Inferior parietal cortex (tissue), 1 donor: ENCODE results near the gene KNTC1.
"Not testable (repeated sequence)": the region's sequence is repeated elsewhere in the genome, so short reads cannot be mapped to it uniquely, and the experiment has no call there.

Experiments
- DNase-seq: peaks from one replicate; pipeline ENCODE4 v3.0.0-alpha.2; 2016; ENCODE audit errors: extremely low spot score

KNTC1 gene

GRCh38 chr12:122558745-122559641 lies 31.9 kb downstream of the KNTC1 start:
- no peak for DNase-seq

DNA sequence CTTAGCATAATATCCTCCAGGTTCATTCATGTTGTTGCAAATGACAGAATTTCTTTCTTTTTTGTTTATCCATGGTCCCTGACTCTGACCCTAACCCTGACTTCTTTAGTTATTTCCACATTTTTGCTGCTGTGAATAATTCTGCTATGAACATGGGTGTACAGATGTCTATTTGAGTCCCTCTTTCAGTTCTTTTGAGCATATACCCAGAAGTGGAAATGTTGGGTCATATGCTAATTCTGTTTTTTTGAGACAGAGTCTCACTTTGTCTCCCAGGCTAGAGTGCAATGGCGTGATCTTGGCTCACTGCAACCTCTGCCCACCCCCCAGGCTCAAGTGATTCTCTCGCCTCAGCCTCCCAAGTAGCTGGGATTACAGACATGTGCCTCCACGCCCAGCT lies 33.1 kb downstream of the KNTC1 start:
- DNase-seq: no peak

DNA sequence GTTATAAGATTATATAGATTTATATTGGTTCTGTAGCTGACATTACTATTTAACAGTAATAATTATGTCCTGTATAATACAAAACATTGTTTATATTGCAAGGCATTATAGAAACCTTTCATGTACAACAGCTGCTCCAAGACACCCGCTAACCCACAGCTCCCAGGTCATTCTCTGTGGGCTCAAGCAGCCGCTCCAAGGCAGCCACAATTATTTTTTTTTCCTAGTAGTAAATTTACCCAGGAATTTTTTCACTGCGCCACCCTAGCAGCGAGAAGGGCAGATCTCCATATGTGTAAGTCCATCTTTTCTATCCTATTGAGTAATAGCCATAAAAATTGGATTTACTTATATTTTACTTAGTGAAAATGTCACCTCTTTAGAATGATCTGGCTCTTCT lies 36.3 kb downstream of the KNTC1 start:
- no peak for DNase-seq

DNA sequence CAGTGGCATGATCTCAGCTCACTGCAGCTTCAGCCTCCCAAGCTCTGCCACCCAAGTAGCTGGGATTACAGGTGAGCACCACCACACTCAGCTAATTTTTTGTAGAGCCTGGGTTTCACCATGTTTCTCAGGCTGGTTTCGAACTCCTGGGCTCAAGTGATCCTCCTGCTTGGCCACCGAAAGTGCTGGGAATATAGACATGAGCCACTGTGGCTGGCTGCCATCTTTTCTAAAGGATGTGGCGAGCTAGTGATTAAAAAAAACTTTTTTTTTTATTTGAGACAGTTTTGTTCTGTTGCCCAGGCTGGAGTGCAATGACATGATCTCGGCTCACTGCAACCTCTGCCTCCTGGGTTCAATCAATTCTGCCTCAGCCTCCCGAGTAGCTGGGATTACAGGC lies 39.8 kb downstream of the KNTC1 start:
- not testable (repeated sequence) for DNase-seq

DNA sequence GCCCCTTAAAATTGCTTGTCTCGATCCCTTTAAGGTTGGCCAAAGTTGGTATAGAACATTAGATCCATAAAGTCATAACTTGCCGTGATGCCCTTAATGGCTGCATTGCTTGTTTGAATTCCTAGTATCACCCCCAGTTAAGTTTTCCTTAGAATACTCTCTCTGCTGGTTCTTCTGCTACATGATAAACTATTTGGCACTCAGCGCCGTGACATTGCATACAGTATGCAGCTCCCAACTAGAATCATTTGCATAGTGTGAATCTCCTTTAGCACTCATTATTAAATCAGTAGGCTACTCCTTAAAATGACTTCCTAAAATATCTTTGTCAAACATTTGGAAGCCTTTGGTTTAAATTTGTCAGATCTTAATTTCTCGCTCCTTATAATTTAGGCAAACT lies 42.2 kb downstream of the KNTC1 start:
- DNase-seq: no peak

DNA sequence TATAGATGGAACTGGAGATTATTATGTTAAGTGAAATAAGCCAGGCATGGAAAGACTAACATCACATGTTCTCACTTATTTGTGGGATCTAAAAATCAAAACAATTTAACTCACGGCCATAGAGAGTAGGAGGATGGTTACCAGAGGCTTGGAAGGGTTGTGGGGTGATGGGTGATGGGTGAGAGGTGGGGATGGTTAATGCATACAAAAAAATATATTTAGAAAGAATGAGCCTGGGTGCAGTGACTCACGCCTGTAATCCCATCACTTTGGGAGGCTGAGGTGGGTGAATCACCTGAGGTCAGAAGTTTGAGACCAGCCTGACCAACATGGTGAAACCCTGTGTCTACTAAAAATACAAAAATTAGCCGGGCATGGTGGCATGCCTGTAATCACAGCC lies 43.0 kb downstream of the KNTC1 start:
- DNase-seq: not testable (repeated sequence)

GRCh38 chr12:122571821-122572220 lies 44.8 kb downstream of the KNTC1 start:
- DNase-seq: no peak

GRCh38 chr12:122583294-122583693 lies 56.2 kb downstream of the KNTC1 start:
- DNase-seq: not testable (repeated sequence)

- DNase-seq: no peak
Observed at GRCh38 chr12:122584177-122584863, 57.3 kb downstream of the KNTC1 start.

DNA sequence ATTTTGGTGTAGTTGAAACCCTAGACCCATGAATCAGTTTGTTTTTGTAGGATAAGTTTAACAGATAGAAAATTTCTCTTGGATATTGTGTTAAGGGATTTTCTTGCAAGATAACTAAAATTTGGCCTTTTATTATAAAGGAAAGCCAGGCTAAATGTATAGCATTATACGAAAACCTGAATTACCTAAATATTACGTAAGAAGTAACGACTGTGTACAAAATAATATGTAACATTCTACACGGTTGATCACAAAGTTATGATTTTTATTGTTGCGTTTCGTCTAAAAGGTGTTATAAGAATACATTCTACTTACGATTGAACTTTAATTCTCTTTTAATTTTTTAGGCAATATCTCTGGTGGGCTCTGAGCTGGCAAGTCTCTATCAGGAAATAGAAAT lies 63.9 kb downstream of the KNTC1 start:
- no peak for DNase-seq

DNA sequence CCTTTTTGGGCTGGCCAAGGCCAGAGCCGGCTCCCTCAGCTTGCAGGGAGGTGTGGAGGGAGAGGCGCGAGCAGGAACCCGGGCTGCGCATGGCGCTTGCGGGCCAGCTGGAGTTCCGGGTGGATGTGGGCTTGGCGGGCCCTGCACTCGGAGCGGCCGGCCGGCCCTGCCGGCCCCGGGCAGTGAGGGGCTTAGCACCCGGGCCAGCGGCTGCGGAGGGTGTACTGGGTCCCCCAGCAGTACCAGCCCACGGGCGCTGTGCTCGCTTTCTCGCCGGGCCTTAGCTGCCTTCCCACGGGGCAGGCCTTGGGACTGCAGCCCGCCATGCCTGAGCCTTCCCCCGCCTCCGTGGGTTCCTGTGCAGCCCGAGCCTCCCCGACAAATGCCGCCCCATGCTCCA lies 64.9 kb downstream of the KNTC1 start:
- DNase-seq: not testable (repeated sequence)

- DNase-seq: not testable (repeated sequence)
Observed at GRCh38 chr12:122592543-122592942, 65.5 kb downstream of the KNTC1 start.

- DNase-seq: no peak
Observed at GRCh38 chr12:122593910-122594309, 66.9 kb downstream of the KNTC1 start.

DNA sequence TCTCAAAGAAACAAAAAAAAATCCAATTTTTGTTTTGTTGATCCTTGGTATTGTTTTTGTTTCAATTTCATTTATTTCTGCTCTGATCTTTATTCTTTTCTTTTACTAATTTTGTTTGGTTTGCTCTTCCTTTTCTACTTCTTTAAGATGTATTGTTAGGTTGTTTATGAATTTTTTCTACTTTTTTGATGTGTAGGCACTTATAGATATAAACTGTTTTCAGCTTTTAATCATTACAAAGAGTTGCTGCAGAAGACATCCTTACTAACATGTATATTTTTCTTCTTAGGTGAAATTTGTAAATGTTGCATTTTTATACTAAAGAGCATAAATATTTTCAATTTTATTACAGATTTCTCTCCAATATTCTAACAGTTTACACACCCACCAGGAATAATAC lies 69.8 kb downstream of the KNTC1 start:
- no peak for DNase-seq

- no peak for DNase-seq
Observed at GRCh38 chr12:122602456-122602855, 75.4 kb downstream of the KNTC1 start.

DNA sequence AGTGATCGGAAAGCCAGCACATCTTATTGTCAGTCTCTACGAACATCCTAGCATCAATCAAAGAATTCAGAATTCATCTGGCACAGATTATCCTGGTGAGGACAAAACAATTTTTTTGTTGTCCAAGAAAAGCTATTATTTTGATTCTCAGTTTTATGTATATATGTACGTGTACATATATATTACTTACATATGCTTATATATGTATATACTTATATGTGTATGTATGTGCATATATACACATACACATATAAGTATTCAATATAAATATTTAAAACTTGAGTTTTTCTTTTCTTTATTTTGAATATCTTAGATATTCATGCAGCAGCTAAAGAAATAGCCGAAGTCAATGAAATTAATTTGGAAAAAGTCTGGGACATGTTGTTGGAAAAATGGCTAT lies 77.9 kb downstream of the KNTC1 start:
- DNase-seq: no peak

DNA sequence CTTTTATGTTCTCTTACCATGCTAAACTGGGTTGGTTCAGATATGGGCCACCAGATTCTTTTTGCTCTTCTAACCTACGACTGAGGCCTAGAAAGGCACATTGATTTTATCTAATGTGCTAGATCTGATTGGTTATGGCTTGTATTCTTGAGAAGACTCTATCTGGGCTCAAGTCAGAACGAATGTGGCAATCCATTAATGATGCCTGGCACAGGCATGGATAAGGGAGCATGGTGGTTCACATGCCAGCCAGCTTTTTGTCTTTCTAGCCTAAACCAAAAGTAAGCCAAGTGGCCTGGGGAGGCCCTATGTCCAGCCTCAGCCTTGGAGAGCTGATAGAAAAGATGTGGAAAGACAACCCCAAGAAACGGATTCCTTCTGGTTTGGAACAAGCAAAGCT lies 82.7 kb downstream of the KNTC1 start:
- DNase-seq: no peak

GRCh38 chr12:122610207-122610606 lies 83.2 kb downstream of the KNTC1 start:
- DNase-seq: no peak

- DNase-seq: no peak
Observed at GRCh38 chr12:122610911-122611310, 83.9 kb downstream of the KNTC1 start.

- DNase-seq: peak; percentile 19
Observed at GRCh38 chr12:122614839-122615238, 87.8 kb downstream of the KNTC1 start.

- DNase-seq: no peak
Observed at GRCh38 chr12:122615780-122616179, 88.7 kb downstream of the KNTC1 start.

GRCh38 chr12:122635471-122635870 lies 108.4 kb downstream of the KNTC1 start:
- DNase-seq: no peak

- DNase-seq: no peak
Observed at GRCh38 chr12:122643207-122643805, 116.3 kb downstream of the KNTC1 start.
